GM12878 (cell line): Measurements from ENCODE around the gene RASA1. TPM values are rescaled to one million over a fixed set of nuclear protein-coding genes. Genes with fewer than 3 reads are reported as not detected.

ENCODE experiments used
- ATAC-seq: fragments of 200-7000 bp; cut with Tn5 transposase; 3 replicates; pipeline ENCODE4 v1.9.1; 2020; ENCODE audit warnings: mild to moderate bottlenecking, moderate library complexity
- BruUV-seq: library from RNA; stranded (reverse); fragments of 400-500 nt; replicated peaks from 2 replicates; lab custom pipeline; 2021; lab: Mats Ljungman, UMichigan
- CTCF ChIA-PET: fragments of 300-600 bp; sonication (Branson Sonifier 250); formaldehyde crosslinking; extraction: SDS; loops from one replicate; lab custom pipeline; 2021; ENCODE audit warnings: inconsistent platforms; lab: Yijun Ruan, JAX
- POLR2A ChIA-PET: fragments of 350-600 bp; formaldehyde crosslinking; extraction: SDS; loops from one replicate; lab custom pipeline; 2021; ENCODE audit warnings: inconsistent platforms; lab: Charles Lee
- RAD21 ChIA-PET: fragments of 300-600 bp; sonication (Branson Sonifier 250); formaldehyde crosslinking; loops from one replicate; lab custom pipeline; 2023; ENCODE audit warnings: antibody characterized with exemption; ENCODE audit not compliant: unreplicated experiment; lab: Charles Lee
- SMC1A ChIA-PET: fragments of 300-600 bp; sonication (Branson Sonifier 250); formaldehyde crosslinking; loops from one replicate; lab custom pipeline; 2023; ENCODE audit not compliant: unreplicated experiment, uncharacterized antibody; lab: Charles Lee
- DNase-seq: peaks from one replicate; pipeline ENCODE4 v3.0.0-alpha.2; 2011; ENCODE audit warnings: low read depth, low spot score
- FAIRE-seq: peaks from 3 replicates; lab custom pipeline; 2011; peaks lifted over from hg19 to GRCh38; lab: Jason Lieb, UNC
- H2AFZ ChIP-seq: 2 replicates; pipeline ENCODE4 v1.6.0; 2011; ENCODE audit warnings: low read depth, low read length, control low read depth; ENCODE audit not compliant: control insufficient read depth
- H3K27ac ChIP-seq: 2 replicates; pipeline ENCODE4 v1.5.1; 2011; ENCODE audit warnings: control low read depth; ENCODE audit not compliant: control insufficient read depth, insufficient read depth
- H3K27me3 ChIP-seq, 2 experiments: replicated peaks in 1 of 2; 2 replicates each; pipeline versions ENCODE4 v1.6.0 to v1.6.1; 2011; ENCODE audit warnings: low read length in 1 of 2; ENCODE audit not compliant: control insufficient read depth in 2 of 2, insufficient read depth in 2 of 2
- H3K36me3 ChIP-seq, 2 experiments: 2 replicates each; pipeline ENCODE4 v1.5.1; 2011; ENCODE audit warnings: low read length in 1 of 2; ENCODE audit not compliant: control insufficient read depth in 2 of 2, insufficient read depth in 2 of 2
- H3K4me1 ChIP-seq: 2 replicates; pipeline ENCODE4 v1.6.1; 2011; ENCODE audit warnings: mild to moderate bottlenecking, low read length, moderate library complexity, mixed read lengths; ENCODE audit not compliant: control insufficient read depth, insufficient read depth
- H3K4me2 ChIP-seq: 2 replicates; pipeline ENCODE4 v1.6.0; 2011; ENCODE audit warnings: control low read depth; ENCODE audit not compliant: control insufficient read depth, insufficient read depth
- H3K4me3 ChIP-seq: fragments of 200-600 bp; sonication (generic); 2 replicates; pipeline ENCODE4 v1.5.1; 2016
- H3K79me2 ChIP-seq: 2 replicates; pipeline ENCODE4 v1.6.0; 2011; ENCODE audit warnings: low read length; ENCODE audit not compliant: control insufficient read depth, insufficient read depth
- H3K9ac ChIP-seq: 2 replicates; pipeline ENCODE4 v1.8.0; 2011; ENCODE audit warnings: low read length, control low read depth, mixed read lengths; ENCODE audit not compliant: control insufficient read depth, insufficient read depth
- H3K9me3 ChIP-seq: replicated peaks from 3 replicates; pipeline ENCODE4 v1.5.1; 2011; ENCODE audit warnings: mild to moderate bottlenecking, low read length; ENCODE audit not compliant: control insufficient read depth, insufficient read depth
- H4K20me1 ChIP-seq: 2 replicates; pipeline ENCODE4 v1.6.0; 2011; ENCODE audit not compliant: control insufficient read depth, insufficient read depth
- EED ChIP-seq: sonication (generic); IDR thresholded peaks from 2 replicates; pipeline ENCODE4 v1.6.1; 2016; ENCODE audit warnings: antibody characterized with exemption, low read depth
- HSF1 ChIP-seq: fragments of 150-350 bp; IDR thresholded peaks from 2 replicates; pipeline ENCODE4 v1.6.1; 2014; ENCODE audit warnings: mild to moderate bottlenecking, low read depth, low read length
- MEF2B ChIP-seq: fragments of 450-650 bp; IDR thresholded peaks from 2 replicates; pipeline ENCODE4 v1.6.1; 2018; ENCODE audit warnings: mild to moderate bottlenecking, moderate library complexity; ENCODE audit not compliant: partially characterized antibody, poor library complexity, severe bottlenecking
- NR2C2 ChIP-seq: IDR thresholded peaks from 2 replicates; pipeline ENCODE4 v1.6.1; 2011; ENCODE audit warnings: borderline replicate concordance, low read depth; ENCODE audit not compliant: control insufficient read depth, insufficient read length
- PAX5 ChIP-seq: IDR thresholded peaks from 2 replicates; pipeline ENCODE4 v1.6.1; 2011; ENCODE audit warnings: low read depth, low read length, borderline replicate concordance
- PKNOX1 ChIP-seq: fragments of 450-650 bp; IDR thresholded peaks from 2 replicates; pipeline ENCODE4 v1.6.1; 2016; ENCODE audit warnings: mild to moderate bottlenecking
- RUNX3 ChIP-seq: IDR thresholded peaks from 2 replicates; pipeline ENCODE4 v1.6.1; 2012; ENCODE audit warnings: low read length, inconsistent platforms
- SMAD1 ChIP-seq: fragments of 450-650 bp; IDR thresholded peaks from 2 replicates; pipeline ENCODE4 v1.6.1; 2018; ENCODE audit warnings: mild to moderate bottlenecking, low read depth; ENCODE audit not compliant: partially characterized antibody
- YBX1 ChIP-seq: fragments of 450-650 bp; IDR thresholded peaks from 2 replicates; pipeline ENCODE4 v1.6.1; 2016; ENCODE audit warnings: antibody characterized with exemption
- ZNF622 ChIP-seq: fragments of 450-650 bp; IDR thresholded peaks from 2 replicates; pipeline ENCODE4 v1.6.1; 2017; ENCODE audit warnings: mild to moderate bottlenecking, inconsistent platforms
- WGBS: methylation state at CpG from one replicate; pipeline ENCODE4 v1.1.6; 2016; ENCODE audit warnings: low lambda C conversion rate; ENCODE audit not compliant: insufficient replicate concordance, insufficient coverage; ENCODE audit errors: missing lambda C conversion rate; 5-methylcytosine and 5-hydroxymethylcytosine counted together
- in situ Hi-C: fragments of 300-500 bp; cut with MboI; formaldehyde crosslinking; loops from 9 replicates; pipeline ENCODE4 v1.14.3; 2018; ENCODE audit warnings: mixed read lengths
- intact Hi-C: fragments of 100-400 bp; cut with micrococcal nuclease; formaldehyde crosslinking; loops from one replicate; pipeline ENCODE4 v1.14.2; 2022; ENCODE audit not compliant: unreplicated experiment
- polyA plus RNA-seq, 11 experiments: library from polyadenylated mRNA; depleted of rRNA in 4 of 11; unstranded in 6 of 11; stranded (reverse) in 5 of 11; fragments of >200 nt; fragmentation: Nextera tagmentation in 4 of 11; fragmentation: Illumina TruSeq in 1 of 11; extraction: Ambion mirVana in 4 of 11; extraction: Trizol in 1 of 11; gene quantifications; 1 replicate in 1 of 11; 2 replicates in 10 of 11; pipeline versions ENCODE4 v1.2.1 to v1.2.3, GENCODE V29; 2011 to 2016; ENCODE audit warnings: inconsistent platforms in 2 of 11, missing spikeins in 2 of 11, low read depth in 1 of 11
- total RNA-seq, 4 experiments: library from RNA; depleted of rRNA in 3 of 4; stranded (reverse); fragments of >200 nt in 3 of 4; fragmentation: Illumina TruSeq in 1 of 4; extraction: Trizol in 1 of 4; gene quantifications; 2 replicates each; pipeline versions ENCODE4 v1.2.1 to v1.2.3, GENCODE V29; 2013 to 2021

RASA1 gene
- total and polyA plus RNA-seq, 10 of the 15 experiments (the other 5 are each of a cell fraction or from before 2014, with no cell fraction given) = 7.8 to 72.3 (median 21.8) TPM

DNA sequence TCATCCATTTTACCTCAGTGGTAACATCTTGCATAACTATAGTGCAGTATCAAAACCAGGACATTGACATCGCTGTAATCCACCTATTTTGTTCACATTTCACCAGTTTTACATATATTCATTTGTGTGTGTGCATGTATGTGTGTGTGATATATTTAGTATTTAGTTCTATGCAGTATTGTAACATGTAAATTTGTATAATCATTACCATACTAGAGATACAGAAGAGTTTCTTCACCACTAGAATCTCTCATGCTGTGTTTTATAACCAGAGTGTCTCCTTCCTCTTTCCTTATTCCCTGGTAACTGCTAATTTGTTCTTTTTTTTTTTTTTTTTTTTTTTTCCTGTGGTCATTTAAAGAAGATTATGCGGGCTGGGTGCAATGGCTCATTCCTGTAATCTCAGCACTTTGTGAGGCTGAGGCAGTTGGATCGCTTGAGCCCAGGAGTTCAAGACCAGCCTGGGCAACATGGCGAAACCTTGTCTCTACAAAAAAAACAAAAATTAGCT, 11.0 kb downstream of the RASA1 start:
- intact Hi-C loops = no loop called here
- SMC1A ChIA-PET = interaction anchor here (1.0 kb wide), 1 partner anchor 17 kb away, joined by 3 read pairs; no protein-coding TSS in a partner anchor
- no TSS peak for BruUV-seq

More for the DNA sequence above, 11.0 kb downstream of the RASA1 start:
- Histone ChIP-seq H3K9me3 (peaks cover 6% of the 10 kb centered on the region; the same call in 2 of the 3 replicates), H3K27me3 (no peaks in the 10 kb centered on the region), H3K4me2 (no peak overlapping the region), H3K9ac (no peak overlapping the region), H3K4me3 (no peak overlapping the region), H3K79me2 (peaks cover 86% of the 10 kb centered on the region), H3K27ac (no peak overlapping the region), H4K20me1 (no peaks in the 10 kb centered on the region), H3K36me3 (peaks cover 2 to 13% of the 10 kb centered on the region in 2 experiments; a peak in 3 of 4 replicates), H3K4me1 (no peaks in the 10 kb centered on the region), H2AFZ (no peak overlapping the region)
- 100% methylated on average over 4 of the region's 4 CpGs for WGBS
- ChIA-PET CTCF (interaction anchor here (0.6 kb wide), 1 partner anchor 22 kb away, joined by 4 read pairs; no protein-coding TSS in a partner anchor), POLR2A (interaction anchor here (2.4 kb wide), 1 partner anchor 10 kb away, joined by 17 read pairs; the partner anchor contains the start of gene RASA1), RAD21 (interaction anchor here (0.7 kb wide), 1 partner anchor 90 kb away, joined by 3 read pairs; no protein-coding TSS in a partner anchor)
- no peak for ATAC-seq
- no peak for TF ChIP-seq PKNOX1
- TF ChIP-seq YBX1 = no peak
- TF ChIP-seq NR2C2 = no peak
- TF ChIP-seq ZNF622 = no peak
- no peak for TF ChIP-seq SMAD1
- TF ChIP-seq PAX5 = no peak
- TF ChIP-seq EED = no peak
- no peak for TF ChIP-seq MEF2B
- no peak for TF ChIP-seq RUNX3
- no peak for TF ChIP-seq HSF1
- in situ Hi-C loops = no loop called here
- no peak for FAIRE-seq
- no peak for DNase-seq
